ENCODE data around the gene PSPH.

PSPH gene

GRCh38 chr7:55980266-55980665 lies 71.0 kb downstream of the PSPH start:
- TF ChIP-seq, protein P1, sequence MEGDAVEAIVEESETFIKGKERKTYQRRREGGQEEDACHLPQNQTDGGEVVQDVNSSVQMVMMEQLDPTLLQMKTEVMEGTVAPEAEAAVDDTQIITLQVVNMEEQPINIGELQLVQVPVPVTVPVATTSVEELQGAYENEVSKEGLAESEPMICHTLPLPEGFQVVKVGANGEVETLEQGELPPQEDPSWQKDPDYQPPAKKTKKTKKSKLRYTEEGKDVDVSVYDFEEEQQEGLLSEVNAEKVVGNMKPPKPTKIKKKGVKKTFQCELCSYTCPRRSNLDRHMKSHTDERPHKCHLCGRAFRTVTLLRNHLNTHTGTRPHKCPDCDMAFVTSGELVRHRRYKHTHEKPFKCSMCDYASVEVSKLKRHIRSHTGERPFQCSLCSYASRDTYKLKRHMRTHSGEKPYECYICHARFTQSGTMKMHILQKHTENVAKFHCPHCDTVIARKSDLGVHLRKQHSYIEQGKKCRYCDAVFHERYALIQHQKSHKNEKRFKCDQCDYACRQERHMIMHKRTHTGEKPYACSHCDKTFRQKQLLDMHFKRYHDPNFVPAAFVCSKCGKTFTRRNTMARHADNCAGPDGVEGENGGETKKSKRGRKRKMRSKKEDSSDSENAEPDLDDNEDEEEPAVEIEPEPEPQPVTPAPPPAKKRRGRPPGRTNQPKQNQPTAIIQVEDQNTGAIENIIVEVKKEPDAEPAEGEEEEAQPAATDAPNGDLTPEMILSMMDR (conservative IDR thresholded peaks at IDR 0.05; ENCODE audit: low read depth, low read length): no peak
- no peak overlapping the region for H3K4me3 ChIP-seq (ENCODE audit: low read depth, low read length)
- DNase-seq (ENCODE audit: low read depth): no peak

DNA sequence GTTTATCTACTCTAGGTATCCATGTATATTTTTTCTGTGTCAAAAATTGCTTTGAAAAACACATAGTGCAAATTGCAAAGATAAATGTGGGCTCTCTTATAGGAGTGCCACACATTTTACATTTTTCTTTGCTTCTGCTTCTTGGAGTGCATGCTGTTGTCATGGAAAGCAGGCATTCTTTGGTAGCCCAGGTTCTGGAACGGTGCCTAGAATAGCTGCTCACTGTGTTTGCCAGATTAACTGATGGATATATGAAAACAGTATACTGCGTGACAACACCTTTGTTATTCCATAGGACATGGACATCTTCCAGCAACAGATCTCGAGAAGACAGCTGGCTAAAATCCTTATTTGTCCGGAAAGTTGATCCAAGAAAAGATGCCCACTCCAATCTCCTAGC lies 73.4 kb downstream of the PSPH start:
- DNase-seq (ENCODE audit: low read depth): peak; percentile 84
- TF ChIP-seq, protein P1 (conservative IDR thresholded peaks at IDR 0.05; ENCODE audit: low read depth, low read length): no peak
- H3K4me3 ChIP-seq (ENCODE audit: low read depth, low read length): no peak overlapping the region

DNA sequence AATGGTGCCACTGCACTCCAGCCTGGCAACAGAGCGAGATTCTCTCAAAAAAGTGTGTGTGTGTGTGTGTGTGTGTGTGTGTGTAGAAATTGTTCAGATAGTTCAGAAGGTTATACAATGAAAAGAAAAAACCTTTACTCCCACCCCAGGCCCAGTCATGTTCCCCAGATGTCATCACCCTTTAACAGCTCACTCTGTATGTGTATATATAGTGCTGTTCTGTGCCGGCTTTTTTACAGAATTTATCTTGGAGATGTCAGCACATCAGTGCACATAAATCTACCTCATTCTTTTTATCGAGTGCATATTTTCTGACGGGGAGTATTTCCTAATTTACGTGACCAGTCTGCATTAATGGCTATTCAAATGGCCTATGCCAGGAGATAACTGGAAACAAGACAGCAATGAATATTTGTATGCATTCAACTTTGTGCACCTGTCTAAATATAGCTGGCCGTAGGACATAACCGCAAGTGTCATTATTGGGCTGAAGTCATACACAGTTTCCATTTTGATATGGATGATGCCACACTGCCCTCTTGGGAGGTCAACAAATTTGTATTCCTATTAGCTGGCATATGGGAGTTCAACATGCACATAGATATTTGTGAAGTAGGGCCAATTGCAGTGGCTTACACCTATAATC lies 75.1 kb downstream of the PSPH start:
- DNase-seq (ENCODE audit: low read depth): no peak
- TF ChIP-seq, protein P1 (conservative IDR thresholded peaks at IDR 0.05; ENCODE audit: low read depth, low read length): no peak

DNA sequence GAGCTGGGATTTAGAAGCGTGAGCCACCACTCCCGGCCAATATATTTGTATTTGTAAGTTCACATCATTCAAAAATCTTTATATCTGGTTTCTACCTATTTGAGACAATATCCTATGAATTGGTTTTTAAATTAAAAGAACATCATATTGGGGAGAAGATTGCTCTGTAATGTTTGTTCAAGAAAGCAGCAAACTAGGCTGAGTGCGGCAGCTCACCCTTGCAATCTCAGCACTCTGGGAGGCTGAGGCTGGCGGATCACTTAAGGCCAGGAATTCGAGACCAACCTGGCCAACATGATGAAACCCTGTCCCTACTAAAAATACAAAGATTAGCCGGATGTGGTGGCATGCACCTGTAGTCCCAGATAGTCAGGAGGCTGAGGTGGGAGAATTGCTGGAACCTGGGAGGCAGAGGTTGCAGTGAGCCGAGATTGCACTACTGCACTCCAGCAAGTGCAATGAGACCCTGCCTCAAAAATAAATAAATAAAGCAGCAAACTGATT lies 77.4 kb downstream of the PSPH start:
- TF ChIP-seq, protein P1 (conservative IDR thresholded peaks at IDR 0.05; ENCODE audit: low read depth, low read length): no peak
- DNase-seq (ENCODE audit: low read depth): no peak
- no peak overlapping the region for H3K4me3 ChIP-seq (ENCODE audit: low read depth, low read length)

More for the DNA sequence above, 75.1 kb downstream of the PSPH start:
- H3K4me3 ChIP-seq (ENCODE audit: low read depth, low read length): no peak overlapping the region

- H3K4me3 ChIP-seq (ENCODE audit: low read depth, low read length): no peak overlapping the region
- no peak for DNase-seq (ENCODE audit: low read depth)
- TF ChIP-seq, protein P1 (conservative IDR thresholded peaks at IDR 0.05; ENCODE audit: low read depth, low read length): no peak
Observed at GRCh38 chr7:55970978-55971377, 80.3 kb downstream of the PSPH start.

DNA sequence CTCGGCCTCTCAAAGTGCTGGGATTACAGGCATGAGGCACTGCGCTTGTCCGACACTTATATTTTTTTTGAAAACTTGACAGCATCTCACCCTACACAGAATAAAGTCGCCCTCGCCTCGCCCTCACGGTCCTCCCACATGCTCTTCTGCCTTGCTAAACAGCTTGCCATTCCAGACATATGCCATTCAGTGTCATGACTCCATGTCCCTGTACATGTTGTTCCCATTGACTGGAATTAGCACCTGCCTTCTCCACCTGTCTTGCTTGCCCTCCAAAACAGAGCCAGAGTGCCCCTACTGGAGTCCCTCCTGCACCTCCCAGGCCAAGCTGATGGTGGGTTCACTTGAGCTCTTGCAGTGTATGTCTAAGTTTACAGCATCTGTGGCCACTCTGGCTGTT lies 80.7 kb downstream of the PSPH start:
- no peak overlapping the region for H3K4me3 ChIP-seq (ENCODE audit: low read depth, low read length)
- no peak for DNase-seq (ENCODE audit: low read depth)
- TF ChIP-seq, protein P1 (conservative IDR thresholded peaks at IDR 0.05; ENCODE audit: low read depth, low read length): no peak

- no peak for DNase-seq (ENCODE audit: low read depth)
- TF ChIP-seq, protein P1 (conservative IDR thresholded peaks at IDR 0.05; ENCODE audit: low read depth, low read length): no peak
- H3K4me3 ChIP-seq (ENCODE audit: low read depth, low read length): no peak overlapping the region
Observed at GRCh38 chr7:55969391-55969790, 81.9 kb downstream of the PSPH start.

Data from choroid plexus epithelial cell (primary cell).